Stomach smooth muscle (tissue), 2 donors: Measurements from ENCODE around the gene MVD.

Source experiments
- H3K27ac ChIP-seq: one replicate; pipeline ENCODE4 v1.7.0; 2013; ENCODE audit warnings: mild to moderate bottlenecking, low read length, inconsistent platforms
- H3K27me3 ChIP-seq, 2 donors: one replicate each; pipeline ENCODE4 v1.7.0; 2013; ENCODE audit warnings: low read length in 2 of 2; ENCODE audit not compliant: insufficient read depth in 2 of 2, control insufficient read depth in 1 of 2
- H3K36me3 ChIP-seq, 2 donors: one replicate each; pipeline ENCODE4 v1.7.0; 2013; ENCODE audit warnings: low read length in 2 of 2; ENCODE audit not compliant: control insufficient read depth in 2 of 2, insufficient read depth in 2 of 2
- H3K4me1 ChIP-seq: one replicate; pipeline ENCODE4 v1.7.0; 2013; ENCODE audit warnings: low read length; ENCODE audit not compliant: control insufficient read depth, insufficient read depth
- H3K4me3 ChIP-seq, 2 donors: one replicate each; pipeline ENCODE4 v1.7.0; 2013; ENCODE audit warnings: low read length in 2 of 2
- H3K9ac ChIP-seq, 2 donors: one replicate each; pipeline ENCODE4 v1.7.0; 2013; ENCODE audit warnings: low read length in 2 of 2, mild to moderate bottlenecking in 1 of 2
- H3K9me3 ChIP-seq, 2 donors: one replicate each; pipeline ENCODE4 v1.7.0; 2013; ENCODE audit warnings: low read length in 2 of 2; ENCODE audit not compliant: control insufficient read depth in 2 of 2
- donor health status: healthy.
- donor health status: Pancreatic carcinoma.

MVD gene

GRCh38 chr16:88630941-88631340 lies 31.9 kb downstream of the MVD start:
- Histone ChIP-seq H3K36me3 (peaks cover 7 to 36% of the 10 kb centered on the region in 2 donors), H3K27ac (no peak overlapping the region), H3K9ac (no peak overlapping the region)

DNA sequence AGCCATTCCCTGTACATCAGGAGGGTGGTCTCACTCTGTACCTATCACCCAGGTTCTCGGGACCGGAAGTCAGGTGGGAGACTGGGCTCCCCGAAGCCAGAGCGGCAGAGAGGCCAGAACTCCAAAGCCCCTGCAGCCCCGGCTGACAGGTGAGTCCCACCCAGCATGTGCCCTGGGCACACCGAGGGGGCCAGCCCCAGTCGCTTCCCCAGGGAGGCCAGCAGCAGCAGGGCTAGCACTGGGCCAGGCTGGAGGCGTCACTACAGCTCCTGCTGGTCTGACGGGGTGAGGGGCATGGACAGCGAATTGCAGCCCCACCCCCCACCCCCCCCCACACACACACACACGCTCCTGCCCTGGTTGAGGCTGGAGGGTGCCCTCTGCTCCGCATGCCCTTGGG lies 32.5 kb downstream of the MVD start:
- H3K9me3 ChIP-seq, result no peaks in the 10 kb centered on the region
- H3K9ac ChIP-seq, result no peak overlapping the region
- peaks cover 5 to 7% of the 10 kb centered on the region in 2 donors for H3K27me3 ChIP-seq
- peaks cover 4% of the 10 kb centered on the region for H3K4me1 ChIP-seq
- H3K4me3 ChIP-seq, result no peak overlapping the region
- no peak overlapping the region for H3K27ac ChIP-seq
- H3K36me3 ChIP-seq, result peaks cover 8 to 36% of the 10 kb centered on the region in 2 donors

More at GRCh38 chr16:88630941-88631340, 31.9 kb downstream of the MVD start:
- Histone ChIP-seq H3K4me1 (peaks cover 4% of the 10 kb centered on the region), H3K27me3 (peaks cover 7 to 11% of the 10 kb centered on the region in 2 donors), H3K4me3 (no peak overlapping the region), H3K9me3 (no peaks in the 10 kb centered on the region)

- H3K4me1 ChIP-seq, result peaks cover 1% of the 10 kb centered on the region
- no peaks in the 10 kb centered on the region for H3K9me3 ChIP-seq
- H3K9ac ChIP-seq, result no peak overlapping the region
- peaks cover 4 to 5% of the 10 kb centered on the region in 2 donors for H3K27me3 ChIP-seq
- H3K27ac ChIP-seq, result no peak overlapping the region
- H3K36me3 ChIP-seq, result peaks cover 12 to 42% of the 10 kb centered on the region in 2 donors
- no peak overlapping the region for H3K4me3 ChIP-seq
These were observed 33.1 kb downstream of the MVD start for GRCh38 chr16:88629835-88630234.

GRCh38 chr16:88628512-88628974 lies 34.3 kb downstream of the MVD start:
- Histone ChIP-seq H3K9ac (no peak overlapping the region), H3K9me3 (no peaks in the 10 kb centered on the region), H3K27ac (no peak overlapping the region), H3K36me3 (peaks cover 16 to 53% of the 10 kb centered on the region in 2 donors), H3K4me1 (no peaks in the 10 kb centered on the region), H3K4me3 (no peak overlapping the region), H3K27me3 (peaks cover 0 to 3% of the 10 kb centered on the region in 2 donors)

GRCh38 chr16:88627531-88628411 lies 35.1 kb downstream of the MVD start:
- no peaks in the 10 kb centered on the region for H3K4me1 ChIP-seq
- H3K9ac ChIP-seq, result no peak overlapping the region
- H3K27me3 ChIP-seq, result no peaks in the 10 kb centered on the region
- H3K9me3 ChIP-seq, result no peaks in the 10 kb centered on the region
- H3K4me3 ChIP-seq, result no peak overlapping the region
- peaks cover 23 to 60% of the 10 kb centered on the region in 2 donors for H3K36me3 ChIP-seq
- H3K27ac ChIP-seq, result no peak overlapping the region

DNA sequence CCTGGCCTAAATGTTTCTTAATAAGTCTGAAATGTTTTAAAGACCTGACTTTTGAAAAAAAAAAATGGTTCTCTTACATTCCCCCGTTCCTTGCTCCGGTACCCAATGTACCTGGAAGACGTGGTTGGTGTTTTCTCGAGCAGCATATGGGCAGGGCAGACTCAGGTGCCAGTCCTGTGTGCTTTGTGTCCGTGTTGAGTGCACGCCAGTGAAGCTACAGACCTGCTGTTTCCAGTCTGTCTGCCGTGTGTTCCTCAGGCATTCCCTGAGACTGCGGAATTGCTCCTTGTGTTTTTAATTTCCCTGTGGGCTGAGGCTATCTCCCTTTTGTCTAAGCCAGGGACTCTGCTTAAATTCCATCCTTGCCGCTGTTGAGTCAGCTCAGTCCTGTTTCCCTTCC lies 36.2 kb downstream of the MVD start:
- no peaks in the 10 kb centered on the region for H3K27me3 ChIP-seq
- H3K9ac ChIP-seq, result no peak overlapping the region
- no peak overlapping the region for H3K27ac ChIP-seq
- H3K4me3 ChIP-seq, result no peak overlapping the region
- H3K4me1 ChIP-seq, result no peaks in the 10 kb centered on the region
- H3K9me3 ChIP-seq, result no peaks in the 10 kb centered on the region
- H3K36me3 ChIP-seq, result peaks cover 27 to 67% of the 10 kb centered on the region in 2 donors

DNA sequence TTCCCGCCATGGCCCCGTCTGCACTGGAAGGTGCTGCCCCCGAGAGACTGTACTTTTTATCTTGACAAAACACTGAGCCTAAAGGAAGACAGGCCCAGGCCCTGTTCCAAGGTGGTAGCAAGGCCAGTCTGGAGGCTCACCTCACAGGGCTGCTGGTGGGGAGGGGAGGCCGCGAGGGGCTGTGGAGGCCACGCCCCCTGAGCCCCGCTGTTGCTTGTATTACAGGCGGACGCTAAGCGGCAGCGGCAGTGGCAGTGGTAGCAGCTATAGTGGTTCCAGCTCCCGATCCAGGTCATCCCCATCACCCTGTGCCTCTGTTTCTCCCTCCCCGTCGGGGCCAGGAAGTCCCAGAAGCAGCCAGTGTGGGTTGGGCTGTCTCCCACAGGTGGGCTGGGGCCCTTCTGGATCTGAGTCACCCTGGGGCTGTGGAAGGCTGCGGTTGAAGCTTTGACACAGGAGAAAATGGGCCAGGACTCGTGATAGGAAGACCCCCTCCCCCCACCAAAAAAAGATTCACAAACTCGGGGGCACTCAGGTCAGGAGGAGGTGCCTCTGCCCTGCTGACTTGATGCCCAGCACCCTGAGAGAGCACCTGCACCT lies 37.8 kb downstream of the MVD start:
- Histone ChIP-seq H3K4me1 (no peaks in the 10 kb centered on the region), H3K36me3 (peaks cover 27 to 55% of the 10 kb centered on the region in 2 donors)

GRCh38 chr16:88624481-88624880 lies 38.4 kb downstream of the MVD start:
- H3K27me3 ChIP-seq, result no peaks in the 10 kb centered on the region
- no peaks in the 10 kb centered on the region for H3K4me1 ChIP-seq
- no peak overlapping the region for H3K27ac ChIP-seq
- H3K4me3 ChIP-seq, result no peak overlapping the region
- no peak overlapping the region for H3K9ac ChIP-seq
- no peaks in the 10 kb centered on the region for H3K9me3 ChIP-seq
- peaks cover 30 to 50% of the 10 kb centered on the region in 2 donors for H3K36me3 ChIP-seq

More for the DNA sequence above, 37.8 kb downstream of the MVD start:
- Histone ChIP-seq H3K27ac (no peak overlapping the region), H3K9me3 (no peaks in the 10 kb centered on the region), H3K4me3 (no peak overlapping the region), H3K27me3 (no peaks in the 10 kb centered on the region), H3K9ac (no peak overlapping the region)

- Histone ChIP-seq H3K27me3 (no peaks in the 10 kb centered on the region), H3K36me3 (peaks cover 30 to 49% of the 10 kb centered on the region in 2 donors), H3K27ac (no peak overlapping the region), H3K4me1 (no peaks in the 10 kb centered on the region), H3K9me3 (no peaks in the 10 kb centered on the region), H3K4me3 (no peak overlapping the region), H3K9ac (no peak overlapping the region)
These were observed 39.0 kb downstream of the MVD start for GRCh38 chr16:88623858-88624257.

GRCh38 chr16:88622866-88623265 lies 40.0 kb downstream of the MVD start:
- Histone ChIP-seq H3K9ac (no peak overlapping the region), H3K27ac (no peak overlapping the region), H3K4me1 (no peaks in the 10 kb centered on the region), H3K36me3 (peaks cover 26 to 43% of the 10 kb centered on the region in 2 donors), H3K4me3 (no peak overlapping the region), H3K27me3 (no peaks in the 10 kb centered on the region), H3K9me3 (no peaks in the 10 kb centered on the region)
